Dermis microvascular lymphatic vessel endothelial cell (primary cell): ENCODE results near the gene RASSF7. TPM values are rescaled to one million over a fixed set of nuclear protein-coding genes. Genes with fewer than 3 reads are reported as not detected.
"Not testable (repeated sequence)": the region's sequence is repeated elsewhere in the genome, so short reads cannot be mapped to it uniquely, and the experiment has no call there.

Experiments
- DNase-seq, 2 donors: peaks; one replicate each; pipeline versions ENCODE4 v3.0.0 to v3.0.0-alpha.2; 2010; ENCODE audit warnings: low read depth in 2 of 2
- total RNA-seq: library from RNA; depleted of rRNA; stranded (reverse); fragments of >200 nt; gene quantifications from 2 replicates; pipeline ENCODE4 v1.2.1, GENCODE V29; 2014

RASSF7 gene
- total RNA-seq, 1 donor from 2014 or later = 13.9 TPM

DNA sequence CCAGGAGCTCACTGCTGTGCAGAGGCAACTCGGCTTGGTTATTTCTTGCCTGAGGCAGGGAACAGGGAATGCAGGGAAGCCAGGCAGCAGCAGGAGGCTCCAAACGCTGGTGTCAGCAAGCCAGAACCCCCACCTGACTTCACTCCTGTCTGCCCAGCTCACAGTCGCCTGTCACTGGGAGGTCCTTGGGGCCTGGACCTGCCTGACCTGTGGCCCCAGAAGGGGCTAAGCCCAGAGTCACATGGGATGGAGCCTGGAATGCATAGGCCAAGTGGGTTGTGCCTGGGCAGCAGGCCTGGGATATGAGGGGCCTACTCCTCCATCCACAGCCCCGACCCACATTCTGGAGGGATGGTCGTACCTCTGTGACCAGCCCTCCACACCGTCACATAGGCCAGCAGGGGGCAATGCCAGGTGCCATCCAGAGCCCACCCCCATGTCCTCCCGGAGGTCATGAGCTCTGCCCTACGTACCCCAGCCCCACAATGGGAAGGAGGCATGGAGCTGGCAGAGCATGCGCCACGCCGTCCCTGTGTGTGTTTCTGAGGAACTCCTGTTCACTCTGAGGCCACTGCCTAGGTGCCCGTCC lies 5.2 kb downstream of the RASSF7 start:
- no peak for DNase-seq

DNA sequence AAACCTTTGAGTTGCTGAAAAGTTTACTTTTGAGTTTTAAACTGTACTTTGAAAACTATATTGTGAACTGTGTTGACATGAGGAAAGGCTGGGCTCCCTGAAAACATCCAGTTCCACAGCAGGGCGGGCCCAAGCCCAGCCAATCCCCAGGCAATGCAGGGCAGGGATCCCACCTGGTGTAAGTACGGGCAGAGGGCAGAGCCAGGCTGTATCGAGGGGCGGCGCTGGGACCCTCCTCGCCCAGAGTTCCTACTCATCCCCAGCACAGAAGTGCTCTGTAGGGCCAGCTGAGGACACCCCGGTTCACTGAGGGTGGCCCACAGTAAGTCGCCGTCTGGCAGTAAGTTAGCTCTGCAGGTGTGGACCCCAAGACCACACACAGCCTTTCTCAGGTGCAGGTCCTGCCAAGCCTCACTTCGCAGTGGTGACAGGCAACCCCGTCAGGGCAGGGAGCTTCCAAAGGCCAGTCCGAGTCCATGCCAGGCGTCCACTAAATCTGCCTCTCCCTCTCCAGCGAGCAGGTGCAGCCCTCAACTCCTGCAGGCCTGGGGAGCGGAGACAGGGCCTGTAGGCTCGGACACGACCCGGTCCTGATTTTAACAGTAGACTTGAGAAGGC lies 6.3 kb downstream of the RASSF7 start:
- no peak for DNase-seq

DNA sequence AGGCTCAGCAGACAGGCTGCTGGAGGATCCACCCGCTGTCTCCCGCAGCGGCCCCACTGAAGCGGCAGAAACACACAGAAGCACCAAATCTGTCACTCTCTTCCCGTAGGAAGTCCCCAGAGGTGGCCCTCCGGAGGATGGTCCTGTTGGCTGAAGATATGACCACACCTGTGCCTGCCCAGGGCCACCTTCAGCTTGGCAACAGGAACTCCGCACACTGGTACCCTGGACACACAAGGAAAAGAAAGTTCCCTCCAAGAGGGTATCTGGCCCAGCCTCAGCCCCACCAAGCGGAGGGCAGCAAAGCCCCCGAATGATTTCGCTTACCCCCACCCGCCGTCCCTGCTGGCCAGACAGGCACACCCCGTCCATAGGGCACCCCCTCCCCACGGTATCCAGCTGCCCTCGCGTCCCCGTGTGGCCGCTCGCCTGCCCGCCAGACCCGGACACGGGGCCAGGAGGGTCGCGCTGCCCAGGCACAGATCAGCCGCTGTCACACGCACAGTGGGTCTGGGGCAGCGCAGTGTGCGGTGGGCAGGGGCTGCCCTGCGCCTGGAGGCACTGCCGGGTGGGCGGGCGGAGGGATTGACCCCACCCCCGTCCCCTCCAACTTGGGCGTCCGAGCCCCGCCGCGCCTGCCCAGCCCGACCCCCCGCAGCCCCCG lies 7.0 kb downstream of the RASSF7 start:
- no peak for DNase-seq

DNA sequence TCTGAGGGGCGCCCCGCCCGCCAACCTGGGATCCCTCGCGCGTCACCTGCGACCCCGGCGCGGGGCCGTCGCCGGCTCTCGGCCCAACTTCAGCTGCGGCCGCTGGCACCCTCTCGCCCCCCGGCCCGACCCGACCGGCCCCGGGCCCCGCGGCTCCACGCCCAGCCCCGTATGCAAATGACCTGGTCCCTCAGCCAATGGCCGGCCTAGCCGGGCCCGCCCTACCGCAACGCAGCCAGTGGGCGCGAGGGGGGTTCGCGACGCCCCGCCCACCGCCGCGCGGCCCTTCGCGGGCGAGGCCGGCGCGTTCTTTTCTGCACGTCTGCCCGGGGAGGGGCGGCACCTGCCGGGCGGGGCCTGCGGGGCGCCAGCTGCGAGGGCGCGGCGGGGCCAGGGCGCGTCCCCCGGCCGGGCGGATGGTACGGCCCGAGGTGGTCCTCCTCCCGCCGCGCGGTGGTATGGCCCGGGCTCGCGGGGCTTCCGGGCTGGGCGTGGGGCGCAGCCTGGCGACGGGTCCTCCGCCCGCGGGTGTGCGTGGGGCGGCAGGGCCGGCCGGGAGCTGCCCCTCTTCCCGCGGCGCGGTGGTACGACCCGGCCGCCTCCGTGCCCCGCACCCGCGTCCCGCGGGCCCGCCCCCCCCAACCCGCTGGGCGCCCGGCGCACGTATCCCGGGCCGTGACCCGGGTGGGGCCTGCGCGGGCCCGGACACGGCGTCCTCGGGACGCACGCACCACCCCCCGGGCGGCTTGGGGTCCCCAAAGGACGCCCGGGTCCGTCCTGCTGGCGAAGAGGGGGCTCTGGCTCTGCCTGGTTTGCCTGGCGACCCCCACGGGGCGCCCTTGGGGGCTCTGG lies 7.8 kb downstream of the RASSF7 start:
- peak; percentile 70 to 93 for DNase-seq

DNA sequence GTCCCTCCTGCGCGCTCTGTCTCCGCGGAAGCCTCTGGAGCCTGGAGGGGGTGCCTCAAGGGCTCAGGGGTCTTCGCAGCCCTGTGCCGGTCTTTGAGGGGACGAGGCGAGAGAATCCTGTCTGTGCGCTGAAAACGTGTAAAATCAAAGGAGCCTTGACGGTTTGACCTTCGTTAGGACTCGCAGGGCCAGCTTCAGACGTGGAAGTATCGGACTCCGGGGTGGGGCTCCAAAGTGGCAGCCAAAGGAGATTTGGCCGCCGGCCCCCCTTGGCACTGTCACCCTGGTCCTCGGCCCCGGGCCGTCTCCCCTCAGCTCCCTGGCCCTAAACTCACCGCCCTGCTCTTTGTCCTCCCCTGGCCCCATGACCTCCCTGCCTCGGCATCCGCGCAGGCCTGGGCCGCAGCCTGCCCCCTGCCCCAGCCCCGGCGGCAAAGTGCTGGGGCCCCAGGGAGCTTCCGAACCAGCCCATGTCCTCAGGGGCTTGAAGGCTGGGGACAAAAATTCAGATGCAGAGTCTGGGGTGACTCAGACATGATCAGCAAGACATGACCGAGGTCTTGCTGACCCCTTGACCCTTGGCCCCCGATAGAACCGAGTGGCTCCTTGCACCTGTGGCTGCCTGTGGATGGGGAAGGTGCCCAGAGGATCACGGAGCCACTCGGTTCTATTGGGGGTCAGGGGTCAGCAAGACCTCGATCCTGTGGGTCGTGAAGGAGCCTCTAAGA lies 8.6 kb downstream of the RASSF7 start:
- DNase-seq = no peak

DNA sequence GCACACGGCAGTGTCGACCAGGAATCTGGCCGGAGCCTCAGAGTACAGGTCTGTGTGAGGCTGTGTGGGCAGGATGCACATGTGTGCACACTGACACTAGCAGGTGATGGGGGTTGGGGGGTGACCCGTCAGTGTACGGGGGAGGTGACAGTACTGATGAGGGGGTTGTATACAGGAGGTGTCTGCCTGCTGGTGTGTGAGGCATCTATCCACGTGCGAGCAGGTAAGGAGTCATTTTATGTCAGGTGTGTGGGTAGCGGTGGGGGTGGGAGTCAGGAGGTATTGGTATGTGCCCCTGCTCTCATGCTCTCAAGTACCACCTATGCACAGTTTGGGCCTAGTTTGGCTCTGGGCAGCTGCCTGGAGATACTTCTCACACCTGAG lies 11.0 kb downstream of the RASSF7 start:
- no peak for DNase-seq

DNA sequence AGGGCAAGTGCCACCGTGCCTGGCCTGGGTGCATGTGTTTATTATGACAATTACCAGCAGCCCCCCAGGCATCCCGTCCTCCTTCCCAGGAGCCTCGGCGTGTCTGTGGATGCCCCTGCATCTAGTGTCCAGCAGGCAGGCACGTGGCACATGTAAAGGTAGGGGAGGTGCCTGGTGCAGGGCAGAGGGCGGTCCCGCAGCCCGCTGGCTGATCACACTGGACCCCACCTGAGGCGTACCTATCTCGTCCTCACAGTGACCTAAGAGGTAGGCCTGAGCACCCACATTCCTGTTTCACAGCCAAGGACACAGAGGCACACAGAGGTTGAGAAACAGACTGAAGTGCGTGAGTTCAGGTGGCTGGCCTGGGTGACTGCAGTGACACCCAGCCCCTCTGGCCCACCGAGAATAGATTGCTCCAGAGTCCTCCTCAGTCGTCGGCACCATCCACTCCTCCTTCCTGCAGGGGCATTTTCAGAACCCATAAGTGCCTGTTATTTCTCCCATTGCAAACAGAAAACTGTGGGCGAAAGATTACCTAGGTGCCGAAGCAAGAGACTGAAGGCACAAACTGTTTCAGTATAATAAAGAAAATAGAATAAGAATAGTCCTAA lies 12.5 kb downstream of the RASSF7 start:
- no peak for DNase-seq

DNA sequence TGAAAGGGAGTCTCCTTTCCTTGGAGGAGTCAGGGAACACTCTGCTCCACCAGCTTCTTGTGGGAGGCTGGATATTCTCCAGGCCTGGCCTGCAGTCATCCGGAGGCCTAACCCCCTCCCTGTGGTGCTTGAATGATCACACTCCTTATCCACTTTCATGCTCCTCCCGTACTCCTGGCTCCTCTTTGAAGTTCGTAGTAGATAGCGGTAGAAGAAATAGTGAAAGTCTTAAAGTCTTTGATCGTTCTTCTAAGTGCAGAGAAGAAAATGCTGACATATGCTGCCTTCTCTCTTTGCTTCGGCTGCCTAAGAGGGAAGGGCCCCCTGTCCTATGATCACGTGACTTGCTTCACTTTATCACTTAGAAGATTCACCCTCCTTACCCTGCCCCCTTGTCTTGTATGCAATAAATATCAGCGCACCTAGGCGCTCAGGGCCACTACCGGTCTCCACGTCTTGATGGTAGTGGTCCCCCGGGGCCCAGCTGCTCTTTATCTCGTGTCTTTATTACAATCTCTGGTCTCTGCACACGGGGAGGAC lies 13.3 kb downstream of the RASSF7 start:
- not testable (repeated sequence) for DNase-seq

DNA sequence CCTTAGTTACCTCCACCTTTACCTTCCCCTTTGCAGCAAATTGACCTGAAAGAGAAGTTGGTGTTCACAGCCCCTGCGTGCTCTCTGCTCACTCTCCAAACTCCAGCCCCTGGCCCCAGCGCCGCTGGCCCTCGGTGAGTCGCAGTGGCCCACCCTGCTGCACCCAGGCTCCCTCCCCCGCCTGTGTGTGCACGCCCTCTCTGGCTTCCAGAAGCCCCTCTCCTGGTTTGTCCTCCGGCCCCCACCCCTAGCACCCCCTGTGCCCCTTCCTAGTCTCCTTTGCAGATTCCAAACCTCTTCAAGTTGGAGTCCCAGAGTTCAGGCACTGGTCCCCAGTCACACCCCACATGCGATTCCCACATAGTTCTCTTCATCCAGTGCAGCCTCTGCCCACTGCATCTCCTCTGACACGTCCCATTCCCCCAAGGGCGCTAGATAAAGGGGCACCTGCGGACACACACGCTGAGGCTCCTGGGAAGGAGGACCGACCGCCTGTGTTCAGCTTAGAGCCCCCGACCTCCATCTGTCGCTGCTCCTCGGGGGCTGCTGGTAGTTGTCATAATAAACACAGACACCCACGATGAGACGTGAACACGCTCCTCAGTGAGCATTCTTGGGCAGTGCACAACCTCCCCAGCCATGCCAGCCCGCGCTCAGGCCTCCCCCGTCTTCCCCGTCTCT lies 14.0 kb downstream of the RASSF7 start:
- no peak for DNase-seq

DNA sequence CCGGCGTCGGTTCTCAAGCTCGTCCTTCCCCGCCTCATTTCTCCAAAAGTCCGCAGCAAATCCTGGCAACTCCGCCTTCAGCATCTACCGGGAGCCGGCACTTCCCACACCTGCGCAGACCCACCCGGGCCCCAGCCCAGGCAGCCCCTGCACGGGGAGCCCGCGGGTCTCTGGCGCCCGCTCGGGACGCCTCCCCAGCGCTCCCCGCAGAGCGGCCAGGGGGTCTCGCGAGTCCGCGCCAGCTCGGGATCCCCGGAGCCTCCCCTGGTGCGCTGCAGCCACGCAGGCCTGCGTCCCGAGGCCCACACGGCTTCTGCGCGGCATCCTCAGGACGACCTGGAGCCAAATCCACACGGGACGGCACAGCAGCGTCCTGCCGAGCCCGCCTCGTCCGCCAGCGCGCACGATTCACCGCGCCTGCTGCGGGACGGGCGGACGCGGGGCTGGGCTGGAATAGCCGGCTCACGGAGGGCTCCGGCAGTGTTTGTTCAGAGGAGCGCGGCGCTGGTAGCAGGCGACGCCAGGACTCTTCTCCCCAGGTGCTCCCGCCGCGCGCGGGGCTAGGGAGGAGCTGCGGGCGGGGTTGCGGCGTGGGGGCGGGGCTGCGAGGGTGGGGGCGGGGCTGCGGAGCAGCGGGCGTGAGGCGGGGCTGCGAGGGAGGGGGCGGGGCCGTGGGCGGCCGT lies 14.7 kb downstream of the RASSF7 start:
- no peak for DNase-seq

DNA sequence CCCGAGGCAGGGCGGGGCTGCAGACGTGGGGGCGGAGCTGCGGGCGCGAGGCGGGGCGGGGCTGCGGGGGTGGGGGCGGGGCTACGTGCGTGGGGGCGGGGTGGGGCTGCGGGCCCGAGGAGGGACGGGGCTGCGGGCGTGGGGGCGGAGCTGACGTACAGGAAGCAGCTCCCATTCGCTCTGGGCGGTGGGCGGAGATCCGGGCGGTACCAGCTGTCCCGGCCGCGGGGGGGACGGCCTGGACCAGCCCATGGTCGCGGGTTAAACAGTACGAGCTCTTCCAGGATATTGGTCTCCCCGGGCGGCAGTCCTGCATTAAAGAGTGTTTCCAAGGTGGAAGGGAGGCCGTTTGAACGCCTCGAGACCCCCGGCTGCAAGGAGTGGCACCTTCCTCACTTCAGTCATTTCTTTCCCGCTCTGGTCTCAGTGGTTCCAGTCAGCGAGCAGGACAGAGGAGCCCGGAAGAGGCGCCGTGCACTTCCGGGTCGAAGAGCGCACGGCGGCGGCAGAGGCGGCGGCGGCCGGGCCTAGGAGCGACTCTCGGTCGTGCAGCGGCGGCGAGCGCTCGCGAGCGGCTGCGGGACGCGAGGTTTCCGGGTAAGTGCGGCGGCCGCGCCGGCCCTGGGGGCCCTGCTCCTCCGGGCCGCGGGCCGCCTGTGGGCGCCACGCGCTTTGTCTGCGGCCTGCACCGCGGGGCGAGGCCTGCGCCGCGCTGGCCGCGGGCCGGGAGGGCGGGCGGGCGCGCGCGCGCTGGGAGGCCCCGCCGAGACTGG lies 15.4 kb downstream of the RASSF7 start, which contains the start of gene PHRF1:
TSS of gene PHRF1 (plus strand) at position 475 of the 773 bp plus-strand sequence. CDS start 5,043 bp downstream, outside the sequence.
- DNase-seq = peak; percentile 86 to 96

DNA sequence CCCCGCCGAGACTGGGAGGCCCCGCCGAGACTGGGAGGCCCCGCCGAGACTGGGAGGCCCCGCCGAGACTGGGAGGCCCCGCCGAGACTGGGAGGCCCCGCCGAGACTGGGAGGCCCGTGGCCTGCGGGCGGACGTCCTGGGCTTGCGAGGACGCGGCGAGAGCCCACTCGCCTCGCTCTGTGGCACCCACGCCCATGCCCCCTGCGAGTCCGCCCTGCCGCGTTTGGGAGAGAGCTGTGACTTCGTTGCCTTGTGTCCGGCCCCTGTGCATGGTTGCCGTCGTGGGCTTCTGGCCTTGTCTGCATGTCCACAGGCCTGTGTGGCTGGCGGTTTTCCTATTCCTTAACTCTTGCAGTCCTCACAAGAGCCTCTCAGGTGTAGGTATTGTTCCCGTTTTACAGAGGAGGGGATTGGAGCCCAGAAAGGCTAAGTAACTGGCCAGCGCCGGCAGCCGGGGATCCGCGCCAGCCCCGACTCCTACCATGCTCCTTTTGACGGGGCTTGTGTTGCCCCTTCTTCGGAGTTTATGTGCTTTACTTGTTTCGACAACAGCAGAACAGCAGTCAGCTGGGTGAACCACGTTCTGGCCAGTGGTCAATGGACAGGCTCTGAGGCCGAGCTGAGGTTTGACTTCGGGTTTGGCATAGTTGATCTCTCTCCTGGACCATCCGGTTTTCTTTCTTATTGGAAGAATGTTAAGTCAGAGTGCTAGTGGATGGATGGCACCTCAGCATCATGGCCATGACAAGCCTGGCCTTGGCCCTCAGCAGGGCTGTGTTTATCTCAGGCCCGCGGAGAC lies 16.2 kb downstream of the RASSF7 start:
- DNase-seq = peak in 1 of 2 donors; percentile 18

DNA sequence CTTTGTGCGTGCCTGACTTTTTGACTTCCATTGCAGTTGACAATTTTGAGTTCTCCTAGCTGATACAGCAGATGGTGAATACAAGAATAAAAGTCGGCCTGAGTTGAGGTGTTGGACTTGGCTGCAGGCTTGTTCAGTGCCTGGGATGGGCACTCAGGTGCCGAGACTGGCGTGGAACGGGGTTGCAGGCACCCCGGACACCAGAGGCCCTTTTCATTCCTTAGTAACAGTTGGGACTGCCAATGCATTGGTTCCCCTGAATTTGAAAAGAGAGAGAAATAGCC lies 16.8 kb downstream of the RASSF7 start:
- no peak for DNase-seq

DNA sequence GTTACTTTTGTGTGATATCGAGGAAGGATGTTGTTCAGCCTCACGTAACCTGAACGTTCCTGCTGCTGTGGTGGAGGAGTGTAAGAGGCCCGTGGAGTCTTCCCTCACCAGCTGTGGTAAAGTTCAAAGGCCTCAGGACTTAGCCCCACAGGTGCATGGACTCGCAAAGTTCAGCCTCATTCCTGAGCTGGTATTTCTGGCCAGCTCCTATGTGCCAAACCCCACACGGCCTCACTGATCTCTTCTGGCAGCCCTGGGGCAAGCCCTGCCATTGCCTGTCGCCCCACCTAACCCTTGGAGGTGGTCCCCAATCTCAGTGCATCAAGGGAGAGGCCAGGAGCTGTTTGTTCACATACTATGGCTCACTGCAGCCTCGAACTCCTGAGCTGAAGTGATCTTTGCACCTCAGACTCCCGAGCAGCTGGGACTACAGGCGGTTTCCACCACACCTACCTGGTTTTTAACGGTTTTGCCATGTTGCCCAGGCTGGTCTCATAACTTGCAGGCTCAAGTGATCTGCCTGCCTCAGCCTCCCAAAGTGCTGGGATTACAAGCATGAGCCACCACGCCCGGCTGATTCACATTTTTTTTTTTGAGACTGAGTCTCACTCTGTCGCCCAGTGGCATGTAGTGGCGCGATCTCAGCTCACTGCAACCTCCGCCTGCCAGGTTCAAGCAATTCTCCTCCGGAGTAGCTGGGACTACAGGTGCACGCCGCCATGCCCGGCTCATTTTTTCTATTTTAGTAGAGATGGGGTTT lies 17.7 kb downstream of the RASSF7 start:
- no peak for DNase-seq

DNA sequence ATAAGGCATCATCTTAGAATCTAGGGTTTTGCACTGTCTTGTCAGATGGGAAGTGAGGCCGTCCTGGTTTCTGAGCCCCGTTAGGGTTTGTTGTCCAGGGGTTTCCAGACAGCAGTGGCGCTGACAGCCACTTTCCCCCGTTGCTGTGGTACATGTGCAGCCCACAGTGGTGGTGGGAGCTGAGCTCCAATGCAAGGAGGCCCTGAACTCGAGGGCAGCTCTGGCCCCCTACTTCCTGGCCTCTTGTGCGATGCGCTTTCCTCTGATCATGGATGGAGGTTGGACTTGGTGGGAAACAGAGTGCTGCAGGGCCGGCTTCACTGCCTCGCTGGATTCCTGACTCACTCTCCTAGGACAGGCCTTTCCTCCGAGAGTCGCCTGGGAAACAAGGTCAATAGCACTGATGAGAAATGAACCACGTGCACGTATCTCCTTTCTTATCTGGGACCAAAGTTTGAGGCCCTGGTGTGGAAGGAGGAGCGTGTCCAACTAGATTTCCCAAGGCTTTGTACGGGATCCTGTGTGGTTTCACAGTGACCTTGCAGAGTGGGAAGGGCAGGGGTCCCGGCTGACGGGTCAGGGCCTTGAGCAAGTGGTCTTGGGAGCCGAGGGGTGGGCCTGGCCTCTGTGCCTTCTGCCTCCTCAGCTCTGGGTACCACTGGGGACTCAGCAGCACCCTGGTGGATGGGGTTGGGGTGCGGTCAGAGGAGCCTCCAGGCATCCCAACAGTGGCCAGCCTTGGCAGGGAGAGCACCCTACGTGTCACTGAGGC lies 19.2 kb downstream of the RASSF7 start:
- DNase-seq = no peak

DNA sequence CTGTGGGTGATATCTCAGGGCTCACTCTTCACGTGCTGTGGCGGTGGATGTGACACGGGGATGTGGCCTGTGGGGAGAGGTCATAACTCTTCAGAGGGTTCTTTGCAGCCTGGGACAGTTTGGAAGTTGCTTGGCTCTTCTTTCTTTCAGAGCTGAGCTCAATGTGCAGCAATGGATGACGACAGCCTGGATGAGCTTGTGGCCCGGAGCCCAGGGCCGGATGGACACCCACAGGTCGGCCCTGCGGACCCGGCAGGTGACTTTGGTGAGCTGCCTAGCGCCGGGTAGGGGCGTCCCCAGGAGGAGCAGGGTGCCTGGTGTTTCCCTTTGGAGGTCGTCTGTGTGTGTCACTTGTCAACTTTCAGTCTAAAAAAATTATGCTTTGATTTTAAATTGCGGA lies 20.6 kb downstream of the RASSF7 start:
- DNase-seq = no peak

DNA sequence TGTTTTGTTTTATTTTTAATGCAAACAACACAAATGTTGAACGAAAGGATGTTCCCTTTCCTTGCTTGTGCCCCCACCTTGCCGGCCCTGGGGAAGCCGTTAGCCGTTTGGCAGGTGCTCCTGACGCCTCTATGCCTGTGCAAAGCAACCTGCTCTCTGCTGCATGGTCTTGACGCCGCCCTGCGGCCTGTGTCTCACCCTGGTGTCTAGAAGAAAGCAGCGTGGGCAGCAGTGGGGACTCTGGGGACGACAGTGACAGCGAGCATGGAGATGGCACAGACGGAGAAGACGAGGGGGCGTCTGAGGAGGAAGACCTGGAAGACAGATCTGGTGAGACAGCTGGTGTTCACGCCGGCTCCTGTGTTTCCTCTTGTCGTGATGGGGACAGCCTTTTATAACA lies 21.0 kb downstream of the RASSF7 start:
- DNase-seq = no peak
